Measurements from ENCODE around the gene ADAMTSL2.

The ADAMTSL2 gene

DNA sequence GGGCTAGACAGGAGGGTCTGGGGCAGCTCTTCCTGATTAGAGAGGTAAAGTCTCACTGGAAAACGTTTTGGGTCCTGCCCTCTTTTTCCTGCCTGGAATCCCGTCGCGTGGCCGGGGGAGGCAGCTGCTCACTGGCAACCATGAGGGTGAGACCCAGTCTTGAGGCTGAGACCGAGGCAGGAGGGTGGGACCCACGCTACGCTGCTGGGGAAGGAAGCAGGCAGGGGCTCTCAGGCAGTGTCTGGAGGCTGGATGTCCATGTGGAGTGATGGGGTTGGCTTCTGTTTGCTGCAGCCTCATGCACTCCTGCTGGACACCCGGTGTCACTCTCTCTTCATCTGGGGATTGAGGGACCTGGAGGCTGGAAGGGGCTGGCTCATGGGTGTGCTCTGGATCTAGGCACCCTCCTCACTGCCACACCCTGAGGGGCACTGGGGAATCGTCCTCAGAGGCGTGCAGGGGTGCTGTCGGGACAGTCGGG is 44.3 kb upstream of the ADAMTSL2 start:
- TF ChIP-seq, protein P1, sequence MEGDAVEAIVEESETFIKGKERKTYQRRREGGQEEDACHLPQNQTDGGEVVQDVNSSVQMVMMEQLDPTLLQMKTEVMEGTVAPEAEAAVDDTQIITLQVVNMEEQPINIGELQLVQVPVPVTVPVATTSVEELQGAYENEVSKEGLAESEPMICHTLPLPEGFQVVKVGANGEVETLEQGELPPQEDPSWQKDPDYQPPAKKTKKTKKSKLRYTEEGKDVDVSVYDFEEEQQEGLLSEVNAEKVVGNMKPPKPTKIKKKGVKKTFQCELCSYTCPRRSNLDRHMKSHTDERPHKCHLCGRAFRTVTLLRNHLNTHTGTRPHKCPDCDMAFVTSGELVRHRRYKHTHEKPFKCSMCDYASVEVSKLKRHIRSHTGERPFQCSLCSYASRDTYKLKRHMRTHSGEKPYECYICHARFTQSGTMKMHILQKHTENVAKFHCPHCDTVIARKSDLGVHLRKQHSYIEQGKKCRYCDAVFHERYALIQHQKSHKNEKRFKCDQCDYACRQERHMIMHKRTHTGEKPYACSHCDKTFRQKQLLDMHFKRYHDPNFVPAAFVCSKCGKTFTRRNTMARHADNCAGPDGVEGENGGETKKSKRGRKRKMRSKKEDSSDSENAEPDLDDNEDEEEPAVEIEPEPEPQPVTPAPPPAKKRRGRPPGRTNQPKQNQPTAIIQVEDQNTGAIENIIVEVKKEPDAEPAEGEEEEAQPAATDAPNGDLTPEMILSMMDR (IDR thresholded peaks at IDR 0.05; ENCODE audit: unreplicated experiment in 3 of 3): no peak
- Mint-ChIP-seq H3K4me3 (no peak overlapping the region), H3K27ac (peak overlapping the region in 1 of 3 experiments; percentile 58), H3K27me3 (ENCODE audit: low read depth) (peaks cover 7% of the 10 kb centered on the region), H3K4me1 (peaks cover 34% of the 10 kb centered on the region), H3K9me3 (no peaks in the 10 kb centered on the region), H3K36me3 (ENCODE audit: low read depth) (no peaks in the 10 kb centered on the region)

DNA sequence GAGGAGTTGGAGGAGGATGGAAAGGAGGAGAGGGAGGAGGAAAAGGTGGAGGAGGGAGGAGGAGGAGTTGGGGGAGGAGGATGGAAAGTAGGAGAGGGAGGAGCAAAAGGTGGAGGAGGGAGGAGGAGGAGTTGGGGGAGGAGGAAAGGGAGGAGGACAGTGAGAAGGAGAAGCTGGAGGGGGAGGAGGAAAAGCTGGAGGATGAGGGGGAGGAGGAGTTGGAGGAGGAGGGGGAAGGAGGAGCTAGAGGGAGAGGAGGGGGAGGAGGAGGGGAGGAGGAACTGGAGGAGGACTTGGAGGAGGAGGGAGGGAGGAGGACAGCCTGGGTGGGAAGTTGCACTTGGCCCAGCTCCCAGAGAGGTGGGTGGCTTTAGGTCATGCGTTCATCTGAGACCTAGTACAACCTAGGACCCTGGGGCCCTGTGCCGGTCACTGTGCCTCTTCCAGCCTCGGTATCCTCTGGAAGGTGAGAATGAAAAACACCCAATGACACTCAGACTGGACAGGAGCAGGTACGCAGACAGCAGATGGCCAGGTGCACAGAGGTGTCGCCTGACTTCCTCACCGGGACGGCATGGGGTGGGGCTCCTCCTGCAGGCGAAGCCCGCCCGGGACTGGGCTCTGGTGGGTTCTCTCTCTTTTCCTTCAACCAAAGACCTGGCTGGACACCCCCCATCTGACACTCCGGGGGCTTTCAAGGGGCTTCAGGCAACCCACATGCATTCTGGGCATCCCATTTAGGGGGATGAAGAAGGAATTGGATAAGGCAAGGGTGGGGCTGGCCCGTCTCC is 43.4 kb upstream of the ADAMTSL2 start:
- TF ChIP-seq, protein P1 (IDR thresholded peaks at IDR 0.05; ENCODE audit: unreplicated experiment in 3 of 3): no peak
- Mint-ChIP-seq H3K9me3 (no peaks in the 10 kb centered on the region), H3K4me1 (peaks cover 33% of the 10 kb centered on the region), H3K4me3 (no peak overlapping the region), H3K27ac (no peak overlapping the region), H3K27me3 (ENCODE audit: low read depth) (peaks cover 7% of the 10 kb centered on the region), H3K36me3 (ENCODE audit: low read depth) (no peaks in the 10 kb centered on the region)

DNA sequence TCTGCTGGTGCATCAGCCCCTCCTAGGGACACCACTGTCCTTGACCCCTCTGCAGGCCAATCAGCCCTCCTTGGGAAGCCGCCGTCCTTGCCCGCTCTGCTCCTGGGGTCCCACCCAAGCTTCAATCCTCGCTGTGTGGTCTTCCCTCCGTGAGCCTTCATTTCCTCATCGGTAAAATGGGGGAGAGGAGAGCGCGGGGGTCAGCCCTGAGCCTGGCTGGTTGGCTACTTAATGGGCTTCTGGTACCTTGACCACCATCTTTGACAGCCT is 42.9 kb upstream of the ADAMTSL2 start:
- H3K4me3 Mint-ChIP-seq: no peak overlapping the region
- H3K27ac Mint-ChIP-seq: no peak overlapping the region
- peaks cover 31% of the 10 kb centered on the region for H3K4me1 Mint-ChIP-seq
- H3K9me3 Mint-ChIP-seq: no peaks in the 10 kb centered on the region
- TF ChIP-seq, protein P1 (IDR thresholded peaks at IDR 0.05; ENCODE audit: unreplicated experiment in 3 of 3): no peak
- no peaks in the 10 kb centered on the region for H3K36me3 Mint-ChIP-seq (ENCODE audit: low read depth)
- H3K27me3 Mint-ChIP-seq (ENCODE audit: low read depth): peaks cover 7% of the 10 kb centered on the region

DNA sequence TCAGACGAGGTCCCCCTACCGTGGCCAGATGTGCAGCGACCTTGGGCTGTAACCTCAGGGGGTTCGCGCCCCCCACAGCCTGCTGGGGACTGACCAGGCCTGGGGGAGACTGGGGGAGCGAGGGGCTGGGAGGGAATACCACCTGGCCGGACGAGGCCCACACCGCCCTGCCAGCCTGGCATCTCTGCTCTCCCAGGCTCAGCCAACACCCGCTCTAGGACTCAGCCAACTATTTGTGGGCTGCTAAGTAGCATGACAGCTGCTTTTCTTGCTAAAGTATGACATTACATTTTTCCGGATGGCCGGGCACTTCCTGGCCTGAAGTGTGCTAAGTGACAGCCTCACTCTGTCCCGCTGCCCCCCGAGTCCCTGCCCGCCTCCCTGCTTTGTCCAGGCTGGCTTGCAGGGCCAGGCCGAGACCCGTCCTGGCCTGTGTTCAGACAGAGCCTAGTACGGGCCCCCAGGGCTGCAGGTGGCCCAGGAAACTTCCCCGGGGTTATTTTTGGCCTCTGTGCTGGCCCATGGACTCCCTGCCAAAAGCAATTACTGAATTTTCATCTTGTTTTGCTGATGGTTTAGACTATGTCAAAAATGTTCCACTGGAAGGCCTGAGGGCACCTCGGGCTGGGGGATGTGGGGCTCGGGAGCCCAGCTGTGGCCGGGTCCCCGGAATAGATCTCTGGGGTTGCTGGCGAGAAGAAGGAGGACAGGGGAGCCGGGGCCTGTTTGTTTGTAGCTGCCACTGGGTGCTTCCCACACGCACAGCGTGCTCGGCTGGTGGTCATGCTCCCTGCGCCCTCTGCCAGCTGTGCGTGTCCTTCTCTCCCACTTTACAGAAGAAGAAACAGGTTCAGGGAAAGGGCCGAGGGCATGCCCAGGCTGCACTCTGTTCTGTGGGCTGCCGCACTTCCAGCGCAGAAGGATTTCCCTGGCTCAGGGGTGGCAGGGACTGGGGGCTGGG is 42.2 kb upstream of the ADAMTSL2 start:
- peak overlapping the region in 2 of 3 experiments; percentile 12 to 19 for H3K4me3 Mint-ChIP-seq
- no peaks in the 10 kb centered on the region for H3K36me3 Mint-ChIP-seq (ENCODE audit: low read depth)
- TF ChIP-seq, protein P1 (IDR thresholded peaks at IDR 0.05; ENCODE audit: unreplicated experiment in 3 of 3): no peak
- no peaks in the 10 kb centered on the region for H3K9me3 Mint-ChIP-seq
- H3K4me1 Mint-ChIP-seq: peaks cover 31% of the 10 kb centered on the region
- peaks cover 10% of the 10 kb centered on the region for H3K27me3 Mint-ChIP-seq (ENCODE audit: low read depth)
- H3K27ac Mint-ChIP-seq: peak overlapping the region; percentile 42 to 90 (median 89)

DNA sequence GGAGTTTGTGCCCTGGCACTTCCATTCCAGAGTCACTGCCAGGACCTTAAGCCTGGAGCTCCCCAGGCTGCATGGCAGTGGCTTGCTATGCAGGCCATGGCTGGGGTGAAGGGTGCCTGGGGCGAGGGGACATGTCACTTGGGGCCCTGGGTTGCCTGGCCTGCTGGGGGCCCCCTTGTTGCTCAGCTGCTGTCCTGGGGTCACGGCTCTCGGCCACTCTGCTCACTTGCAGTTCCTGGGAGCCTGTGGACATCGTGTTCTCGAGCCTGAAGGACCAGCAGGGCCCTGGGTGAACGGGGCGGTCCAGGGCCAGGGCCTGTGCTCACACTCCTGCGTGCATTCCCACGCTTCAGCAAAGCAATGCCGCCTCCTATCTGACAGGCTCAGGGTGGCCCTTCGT is 41.1 kb upstream of the ADAMTSL2 start:
- peak overlapping the region in 2 of 3 experiments; percentile 89 to 90 for H3K27ac Mint-ChIP-seq
- TF ChIP-seq, protein P1 (IDR thresholded peaks at IDR 0.05; ENCODE audit: unreplicated experiment in 3 of 3): no peak
- peaks cover 37% of the 10 kb centered on the region for H3K4me1 Mint-ChIP-seq
- no peaks in the 10 kb centered on the region for H3K36me3 Mint-ChIP-seq (ENCODE audit: low read depth)
- H3K4me3 Mint-ChIP-seq: no peak overlapping the region
- no peaks in the 10 kb centered on the region for H3K9me3 Mint-ChIP-seq
- peaks cover 18% of the 10 kb centered on the region for H3K27me3 Mint-ChIP-seq (ENCODE audit: low read depth)
